Stimulated activated CD8-positive, alpha-beta memory T cell treated with anti-CD3 and anti-CD28 coated beads, Interleukin-12 subunit alpha, Interleukin-12 subunit beta, amount 100 ng/mL, for 24 hours (primary cell): Measurements from ENCODE around the gene TMEM141.
A peak's percentile ranks its signal among the peaks of the same experiment; 100 is the strongest.
"Not testable (repeated sequence)": the region's sequence is repeated elsewhere in the genome, so short reads cannot be mapped to it uniquely, and the experiment has no call there.

Experiments used
- DNase-seq: peaks from one replicate; pipeline ENCODE4 v3.0.0-alpha.2; 2020; ENCODE audit errors: extremely low read depth

Gene TMEM141

GRCh38 chr9:136833381-136834048 lies 42.4 kb downstream of the TMEM141 start:
- not testable (repeated sequence) for DNase-seq

DNA sequence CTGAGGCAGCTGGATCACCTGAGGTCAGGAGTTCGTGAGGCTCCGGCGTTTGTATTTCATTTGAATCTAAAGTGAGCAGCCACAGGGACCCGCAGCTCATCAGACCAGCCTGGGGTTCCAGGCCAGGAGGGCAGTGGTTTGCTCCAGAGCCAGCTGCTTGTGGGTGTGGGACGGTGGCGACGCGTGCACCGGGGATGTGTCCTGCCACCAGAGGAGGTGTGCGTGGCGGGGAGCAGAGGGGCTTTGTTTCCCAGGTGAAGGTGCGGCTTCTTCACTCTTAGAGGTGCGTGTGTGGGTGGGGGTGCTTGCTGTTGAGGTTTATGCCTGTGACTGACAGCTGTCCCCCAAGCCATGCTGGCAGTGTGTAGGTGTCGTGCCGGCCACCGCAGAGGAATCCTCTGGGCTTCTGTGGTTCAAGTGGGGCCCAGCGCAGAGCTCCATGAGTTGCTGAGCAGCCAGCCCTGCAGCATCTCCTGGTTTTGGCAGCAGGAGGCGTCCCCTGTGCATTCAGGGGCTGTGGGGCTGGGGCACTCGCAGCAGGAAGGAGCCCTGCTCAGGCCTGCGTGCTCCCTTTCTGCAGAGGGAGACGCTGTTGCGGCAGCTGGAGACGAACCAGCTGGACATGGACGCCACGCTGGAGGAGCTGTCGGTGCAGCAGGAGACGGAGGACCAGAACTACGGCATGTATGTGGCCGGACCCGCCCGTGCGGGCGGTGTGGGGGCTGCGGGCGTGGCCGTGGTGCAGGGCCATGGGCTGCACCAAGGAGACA lies 44.2 kb downstream of the TMEM141 start:
- no peak for DNase-seq

DNA sequence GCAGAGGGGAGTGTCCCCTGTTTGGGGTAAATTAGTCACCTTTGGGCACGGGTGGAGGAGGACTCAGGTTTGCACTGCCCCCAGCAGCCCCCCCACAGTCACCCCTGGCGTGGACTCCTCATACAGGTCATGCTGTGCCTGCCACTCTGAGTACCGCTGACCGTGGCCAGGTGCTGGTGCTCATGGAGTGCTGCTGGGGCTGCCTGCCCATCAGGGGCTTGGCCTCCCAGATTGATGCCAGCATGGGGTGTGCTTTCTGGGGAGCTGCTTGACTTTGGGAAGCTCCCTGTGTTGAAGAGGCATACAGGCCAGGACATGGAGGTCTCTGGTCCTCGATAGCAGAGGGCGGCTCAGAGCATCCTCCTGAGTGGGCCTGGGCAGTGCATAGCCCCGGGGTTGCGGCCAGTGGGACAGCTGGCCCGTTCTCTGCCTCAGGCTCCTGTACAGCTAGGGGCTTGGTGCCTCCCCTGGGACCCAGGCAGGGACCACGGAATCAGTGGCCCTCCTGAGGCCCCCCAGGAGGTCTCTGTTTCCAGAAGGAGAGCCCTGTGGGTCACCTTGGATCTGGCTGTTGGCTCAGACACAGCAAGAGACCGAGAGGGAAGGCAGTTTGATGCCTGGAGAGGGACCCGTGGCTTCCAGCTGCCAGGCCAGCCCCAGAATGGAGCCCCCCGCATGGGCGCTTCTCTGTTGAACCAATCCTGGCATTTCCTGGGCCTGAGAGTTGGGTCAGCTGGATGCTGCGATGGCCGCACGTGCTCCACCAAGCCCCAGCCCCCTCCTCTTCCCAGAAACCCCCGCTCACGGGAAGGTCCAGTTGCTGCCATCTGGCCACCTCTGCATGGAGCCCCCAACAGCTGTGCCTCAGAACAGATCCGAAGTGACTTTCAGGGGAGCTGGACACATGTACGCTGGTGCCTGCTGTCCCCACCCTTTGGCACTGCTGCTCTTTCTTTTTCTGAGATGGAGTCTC lies 45.1 kb downstream of the TMEM141 start:
- DNase-seq, result no peak

DNA sequence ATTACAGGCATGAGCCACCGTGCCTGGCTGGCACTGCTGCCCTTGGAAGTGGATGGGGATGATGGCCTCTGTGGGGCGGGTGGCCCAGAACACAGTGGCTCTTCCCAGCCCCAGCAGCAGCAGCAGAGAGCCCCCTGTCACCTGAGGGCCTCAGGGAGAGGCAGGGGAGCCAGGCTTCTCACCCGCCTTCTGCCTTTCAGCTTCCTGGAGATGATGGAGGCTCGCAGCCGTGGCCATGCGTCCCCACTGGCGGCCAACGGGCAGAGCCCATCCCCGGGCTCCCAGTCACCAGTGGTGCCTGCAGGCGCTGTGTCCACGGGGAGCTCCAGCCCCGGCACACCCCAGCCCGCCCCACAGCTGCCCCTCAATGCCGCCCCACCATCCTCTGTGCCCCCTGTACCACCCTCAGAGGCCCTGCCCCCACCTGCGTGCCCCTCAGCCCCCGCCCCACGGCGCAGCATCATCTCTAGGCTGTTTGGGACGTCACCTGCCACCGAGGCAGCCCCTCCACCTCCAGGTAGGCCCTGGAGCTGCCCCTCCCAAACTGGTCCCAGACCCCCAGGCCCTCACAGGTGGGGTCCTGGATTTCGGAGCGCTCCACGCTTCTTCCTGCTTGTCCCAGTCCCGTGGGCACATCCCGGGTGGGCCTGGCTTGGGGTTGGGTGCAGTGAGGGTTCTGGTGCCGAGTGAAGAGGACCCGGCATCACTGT lies 46.2 kb downstream of the TMEM141 start:
- no peak for DNase-seq

DNA sequence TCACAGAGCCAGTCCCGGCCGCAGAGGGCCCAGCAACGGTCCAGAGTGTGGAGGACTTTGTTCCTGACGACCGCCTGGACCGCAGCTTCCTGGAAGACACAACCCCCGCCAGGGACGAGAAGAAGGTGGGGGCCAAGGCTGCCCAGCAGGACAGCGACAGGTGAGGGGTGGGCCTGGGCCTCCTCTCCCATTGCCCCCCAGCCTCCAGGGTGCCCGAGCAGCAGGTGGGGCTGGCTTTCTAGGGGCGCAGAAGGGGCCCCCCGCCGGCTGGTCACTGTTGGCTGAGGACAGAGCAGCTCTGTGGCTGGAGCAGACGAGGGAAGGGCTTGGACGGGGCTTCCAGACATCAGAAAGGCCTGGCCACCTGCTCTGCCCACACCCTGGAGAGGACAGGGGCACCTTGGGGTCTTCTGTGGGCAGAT lies 46.7 kb downstream of the TMEM141 start:
- not testable (repeated sequence) for DNase-seq

DNA sequence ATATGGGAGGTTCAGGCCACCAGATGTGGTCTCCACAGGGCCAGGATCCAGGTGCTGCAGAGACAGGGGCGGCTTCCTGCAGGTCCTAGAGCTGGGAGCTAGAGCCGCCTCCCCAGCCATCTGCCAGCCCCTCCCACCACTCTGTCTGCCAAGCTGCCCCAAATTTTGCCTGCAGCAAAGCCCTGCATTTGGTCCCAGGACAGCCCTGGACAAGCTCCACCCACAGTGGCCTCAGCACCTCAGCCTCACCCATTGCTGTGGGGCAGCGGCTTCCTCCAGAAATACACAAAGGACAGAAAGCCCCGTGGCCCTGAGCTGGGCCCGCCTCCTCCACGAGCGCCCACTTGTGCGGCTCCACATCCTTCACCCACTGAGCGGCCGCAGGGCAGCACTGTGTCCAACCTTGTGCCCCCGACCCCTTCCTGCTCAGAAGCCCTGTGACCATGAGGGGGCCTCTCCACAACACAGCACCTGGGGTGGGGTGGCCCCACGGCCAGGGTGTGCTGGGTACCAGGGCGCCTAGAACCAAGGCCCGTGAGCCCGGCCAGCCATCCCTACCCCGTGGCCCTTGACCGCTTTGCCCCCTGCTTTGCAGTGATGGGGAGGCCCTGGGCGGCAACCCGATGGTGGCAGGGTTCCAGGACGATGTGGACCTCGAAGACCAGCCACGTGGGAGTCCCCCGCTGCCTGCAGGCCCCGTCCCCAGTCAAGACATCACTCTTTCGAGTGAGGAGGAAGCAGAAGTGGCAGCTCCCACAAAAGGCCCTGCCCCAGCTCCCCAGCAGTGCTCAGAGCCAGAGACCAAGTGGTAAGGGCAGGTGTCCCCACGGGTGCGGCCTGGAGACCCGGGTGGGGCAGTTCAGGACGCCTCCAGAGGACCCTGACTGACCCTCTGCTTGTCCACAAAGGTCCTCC lies 47.4 kb downstream of the TMEM141 start:
- DNase-seq, result no peak

DNA sequence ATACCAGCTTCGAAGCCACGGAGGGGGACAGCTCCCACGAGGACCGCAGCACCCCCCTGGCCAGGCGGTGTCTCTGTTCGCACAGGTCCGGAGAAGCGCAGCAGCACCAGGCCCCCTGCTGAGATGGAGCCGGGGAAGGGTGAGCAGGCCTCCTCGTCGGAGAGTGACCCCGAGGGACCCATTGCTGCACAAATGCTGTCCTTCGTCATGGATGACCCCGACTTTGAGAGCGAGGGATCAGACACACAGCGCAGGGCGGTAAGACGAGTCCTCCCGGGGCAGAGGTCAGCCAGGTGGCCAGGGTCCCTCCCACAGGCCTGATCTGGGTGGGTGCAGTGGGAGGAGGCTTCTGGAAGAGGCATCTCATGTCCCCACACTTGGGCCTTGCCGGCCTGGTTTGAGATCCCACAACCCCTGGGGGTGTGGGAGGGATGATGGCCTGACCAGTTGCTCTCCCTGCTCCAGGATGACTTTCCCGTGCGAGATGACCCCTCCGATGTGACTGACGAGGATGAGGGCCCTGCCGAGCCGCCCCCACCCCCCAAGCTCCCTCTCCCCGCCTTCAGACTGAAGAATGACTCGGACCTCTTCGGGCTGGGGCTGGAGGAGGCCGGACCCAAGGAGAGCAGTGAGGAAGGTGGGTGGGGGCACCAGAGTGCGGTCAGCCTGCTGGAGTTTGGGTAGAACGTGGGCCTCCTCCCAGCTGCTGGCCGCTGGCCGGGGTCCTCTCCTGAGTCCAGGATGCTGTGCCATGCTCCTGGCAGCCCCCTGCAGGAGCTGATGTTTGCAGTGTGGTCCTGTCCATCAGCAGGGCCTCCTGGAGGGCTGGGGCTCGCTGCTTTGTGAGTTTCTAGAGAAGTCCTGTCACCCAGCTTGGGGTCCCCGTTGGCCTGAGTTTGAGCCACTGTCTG lies 48.3 kb downstream of the TMEM141 start:
- DNase-seq, result no peak

- no peak for DNase-seq
Observed at GRCh38 chr9:136840140-136840876, 49.2 kb downstream of the TMEM141 start.

GRCh38 chr9:136840877-136841645 lies 49.9 kb downstream of the TMEM141 start:
- DNase-seq, result no peak

DNA sequence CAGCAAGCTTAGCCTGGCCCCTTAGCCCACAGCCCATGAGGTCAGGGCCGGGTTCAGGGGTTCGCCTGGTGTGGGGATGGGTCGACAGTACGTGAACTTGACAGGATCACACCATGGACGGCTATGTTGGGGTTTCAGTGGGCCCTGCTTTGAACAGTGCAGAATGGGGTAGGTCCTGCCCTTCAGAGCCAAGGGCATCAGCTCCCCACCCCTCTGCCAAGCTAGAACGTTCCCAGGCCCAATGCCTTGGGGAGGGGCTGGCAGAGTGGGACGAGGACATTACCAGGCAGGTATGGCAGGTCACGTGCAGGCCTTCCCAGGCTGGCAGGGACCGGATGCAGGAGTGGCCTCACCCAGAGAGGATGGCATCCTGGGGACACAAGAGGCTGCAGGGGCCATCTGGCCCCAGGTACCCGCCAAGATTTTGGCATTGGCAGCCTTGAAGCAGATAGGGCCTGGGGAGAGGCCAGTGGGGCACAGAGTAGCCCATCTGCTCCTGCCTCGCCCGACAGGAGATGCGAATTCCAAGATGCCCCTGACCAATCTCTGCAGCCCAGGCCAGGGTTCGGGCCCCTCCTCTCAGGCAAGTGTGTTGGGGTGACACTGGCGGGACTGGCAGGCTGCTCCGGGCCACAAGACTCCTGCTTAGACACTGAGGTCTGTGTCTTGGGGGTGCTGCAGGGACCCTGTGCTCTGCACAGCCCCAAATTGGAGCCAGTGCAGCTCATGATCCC lies 50.7 kb downstream of the TMEM141 start:
- DNase-seq, result not testable (repeated sequence)

GRCh38 chr9:136842380-136842948 lies 51.3 kb downstream of the TMEM141 start, which contains the start of gene AJM1:
AJM1 (plus strand) TSS chr9:136842478; CDS start chr9:136844415, 1,937 bp downstream.
- DNase-seq, result peak; percentile 44
